ENCODE data around the gene APC2.

DNA sequence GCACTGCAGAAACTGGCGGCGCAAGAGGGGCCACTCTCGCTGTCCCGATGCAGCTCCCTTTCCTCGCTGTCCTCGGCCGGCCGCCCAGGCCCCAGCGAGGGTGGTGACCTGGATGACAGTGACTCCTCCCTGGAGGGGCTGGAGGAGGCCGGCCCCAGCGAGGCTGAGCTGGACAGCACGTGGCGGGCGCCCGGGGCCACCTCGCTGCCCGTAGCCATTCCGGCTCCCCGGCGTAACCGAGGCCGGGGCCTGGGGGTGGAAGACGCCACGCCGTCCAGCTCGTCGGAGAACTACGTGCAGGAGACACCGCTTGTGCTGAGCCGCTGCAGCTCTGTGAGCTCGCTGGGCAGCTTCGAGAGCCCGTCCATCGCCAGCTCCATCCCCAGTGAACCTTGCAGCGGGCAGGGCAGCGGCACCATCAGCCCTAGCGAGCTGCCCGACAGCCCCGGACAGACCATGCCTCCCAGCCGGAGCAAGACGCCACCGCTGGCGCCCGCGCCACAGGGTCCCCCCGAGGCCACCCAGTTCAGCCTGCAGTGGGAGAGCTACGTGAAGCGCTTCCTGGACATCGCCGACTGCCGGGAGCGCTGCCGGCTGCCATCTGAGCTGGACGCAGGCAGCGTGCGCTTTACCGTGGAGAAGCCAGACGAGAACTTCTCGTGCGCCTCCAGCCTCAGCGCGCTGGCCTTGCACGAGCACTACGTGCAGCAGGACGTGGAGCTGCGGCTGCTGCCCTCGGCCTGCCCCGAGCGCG lies 16.7 kb downstream of the APC2 start:
- TF ChIP-seq POLR2A (IDR thresholded peaks at IDR 0.05) (no peak), CTCF (IDR thresholded peaks at IDR 0.05) (no peak)
